OCI-M2 (cell line): Measurements from ENCODE around the gene SLC6A7.

ENCODE experiments used
- DNase-seq: peaks from one replicate; lab custom pipeline; 2025; ENCODE audit not compliant: unreplicated experiment; lab: John Stamatoyannopoulos, UW

Gene SLC6A7

DNA sequence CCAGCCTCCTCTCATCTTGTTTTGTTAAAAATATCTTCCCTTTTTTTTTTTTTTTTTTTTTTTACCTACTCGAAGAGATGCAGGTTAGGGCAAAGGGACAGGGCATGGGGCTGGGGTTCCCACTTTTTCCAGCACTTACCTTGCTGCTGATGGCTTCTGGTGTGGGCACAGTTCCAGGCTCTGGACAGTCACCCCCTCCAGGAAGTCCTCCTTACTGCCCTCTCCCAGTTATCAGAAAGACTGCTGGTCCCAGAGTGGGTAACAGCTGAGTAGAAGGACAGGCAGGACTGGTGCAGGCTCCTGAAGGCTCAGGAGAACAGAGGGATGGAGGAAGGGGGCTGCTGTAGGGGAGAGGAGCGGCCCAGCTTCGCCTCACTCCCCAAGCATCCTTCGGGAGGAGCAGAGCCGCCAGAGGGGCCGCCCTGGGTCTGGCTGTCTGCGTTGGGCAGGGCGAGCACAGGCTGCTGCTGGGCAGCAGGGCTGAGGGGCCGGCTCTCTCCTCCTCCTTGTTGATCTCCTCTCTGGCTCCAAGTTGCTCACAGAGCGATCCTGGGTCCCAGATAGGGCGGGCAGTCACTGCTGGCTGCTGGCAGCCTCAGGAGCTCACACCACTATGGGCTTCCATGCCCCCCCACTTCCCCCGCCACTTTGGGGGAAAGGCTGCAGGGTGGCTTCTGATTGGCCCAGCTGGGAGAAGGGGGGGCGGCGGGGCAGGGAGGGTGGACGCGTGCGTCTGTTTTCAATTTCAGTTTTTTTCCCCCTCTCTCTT, 34.4 kb upstream of the SLC6A7 start, which contains the start of gene PDGFRB:
PDGFRB (minus strand) TSS at position 588 of the 769 bp plus-strand sequence. CDS start 18,798 bp downstream, outside the sequence.
- DNase-seq, result no peak

DNA sequence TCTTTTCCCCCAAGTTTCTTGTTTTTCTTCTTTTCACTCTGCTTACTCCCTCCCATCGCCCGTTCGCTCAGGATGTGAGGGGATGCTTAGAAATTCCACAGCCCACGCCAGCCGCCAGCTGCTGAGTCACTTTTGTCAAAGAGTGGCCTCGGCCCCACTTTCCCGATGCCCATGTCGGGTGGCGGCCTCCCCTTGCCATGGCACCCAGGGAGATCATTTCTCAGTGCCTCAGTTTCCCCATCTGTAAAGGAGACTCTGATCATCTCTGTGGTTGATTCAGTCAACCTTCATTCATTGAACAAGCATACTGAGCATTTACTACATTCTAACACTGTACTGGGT, 33.9 kb upstream of the SLC6A7 start:
- DNase-seq, result no peak

DNA sequence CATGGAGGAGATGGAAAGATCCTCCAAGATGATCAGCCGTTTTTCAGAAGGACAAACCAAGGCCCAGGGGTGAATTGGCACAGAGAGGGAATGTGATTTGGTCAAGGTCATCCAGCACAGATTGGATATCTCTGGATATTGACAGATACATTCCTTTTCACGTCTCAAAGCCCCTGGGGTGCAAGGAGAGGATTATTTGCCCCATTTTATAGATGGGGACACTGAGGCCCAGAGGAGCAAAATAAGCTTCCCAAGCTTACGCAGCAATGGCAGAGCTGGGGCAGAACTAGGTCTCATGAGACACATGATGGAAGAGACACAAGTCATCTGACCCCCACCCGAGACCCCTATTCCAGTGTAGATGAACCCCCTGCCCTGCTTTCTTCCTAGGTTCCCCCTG, 33.3 kb upstream of the SLC6A7 start:
- no peak for DNase-seq

DNA sequence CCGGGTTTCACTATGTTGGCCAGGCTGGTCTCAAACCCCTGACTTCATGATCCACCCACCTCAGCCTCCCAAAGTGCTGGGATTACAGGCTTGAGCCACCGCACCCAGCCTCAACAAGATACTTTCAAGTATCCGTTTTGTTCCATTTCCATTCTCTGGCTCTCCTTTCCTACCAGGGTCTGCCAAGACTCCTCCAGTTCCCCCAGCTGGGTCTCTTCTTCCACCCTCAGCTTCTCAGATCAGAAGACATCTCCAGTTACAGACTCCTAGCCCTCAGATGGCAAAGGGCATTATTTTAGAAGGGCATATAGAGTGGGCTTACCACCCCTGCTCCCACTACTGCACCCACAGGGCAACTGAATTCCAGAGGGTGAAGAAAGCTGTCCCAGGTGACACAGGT, 32.7 kb upstream of the SLC6A7 start:
- no peak for DNase-seq

DNA sequence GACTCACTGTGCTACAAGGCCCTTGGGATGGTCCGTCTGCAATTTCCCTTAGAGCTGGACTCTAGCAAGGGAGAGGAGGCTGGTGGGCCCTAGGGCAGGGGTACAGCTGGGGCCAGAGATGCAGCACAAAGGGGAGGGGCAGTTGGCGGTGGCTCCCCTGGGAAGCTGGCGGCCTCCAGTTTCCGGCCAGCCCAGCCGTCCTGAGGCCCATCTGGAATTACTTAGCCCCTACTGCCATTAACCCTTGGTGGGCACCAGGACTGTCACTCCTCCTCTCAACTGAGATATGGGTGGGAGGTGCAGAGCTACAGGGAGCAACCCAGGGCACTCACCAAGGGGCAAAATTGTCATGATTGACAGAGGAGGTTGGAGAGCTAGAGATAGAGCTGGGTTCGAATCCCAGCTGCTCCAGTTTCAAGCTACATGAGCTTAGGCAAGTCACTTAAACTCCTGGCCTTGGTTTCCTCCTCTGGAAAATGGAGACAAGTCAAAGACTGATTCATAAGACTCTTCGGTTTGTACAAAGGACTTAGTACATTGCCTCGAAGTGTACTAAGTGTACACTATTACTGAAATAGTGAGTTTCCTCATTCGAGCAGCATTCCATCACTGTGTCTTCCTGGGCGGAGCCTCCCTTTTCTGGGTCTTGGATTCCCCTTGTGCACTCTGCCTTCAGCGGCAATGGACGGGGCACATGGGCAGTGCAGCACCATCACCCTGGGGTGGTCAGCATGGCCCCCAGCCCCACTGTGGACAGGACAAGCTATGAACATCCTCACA, 31.5 kb upstream of the SLC6A7 start:
- no peak for DNase-seq

DNA sequence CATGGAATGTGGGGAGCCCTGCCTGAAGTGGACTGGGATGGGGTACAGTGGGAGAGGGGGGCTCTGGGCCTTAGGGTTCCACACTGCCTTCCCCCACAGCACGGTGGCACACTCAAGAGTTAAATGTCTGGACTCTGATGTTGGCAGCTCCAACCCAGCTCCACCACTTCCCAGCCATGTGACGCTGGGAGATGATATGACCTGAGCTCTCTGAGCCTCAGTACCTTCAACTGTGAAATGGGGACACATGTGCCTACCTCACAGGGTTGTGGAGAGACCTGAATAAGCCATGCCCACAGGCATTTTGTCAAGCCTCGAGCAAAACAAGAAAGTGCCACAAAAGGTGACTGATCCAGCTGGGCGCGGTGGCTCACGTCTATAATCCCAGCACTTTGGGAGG, 30.8 kb upstream of the SLC6A7 start:
- DNase-seq, result no peak

DNA sequence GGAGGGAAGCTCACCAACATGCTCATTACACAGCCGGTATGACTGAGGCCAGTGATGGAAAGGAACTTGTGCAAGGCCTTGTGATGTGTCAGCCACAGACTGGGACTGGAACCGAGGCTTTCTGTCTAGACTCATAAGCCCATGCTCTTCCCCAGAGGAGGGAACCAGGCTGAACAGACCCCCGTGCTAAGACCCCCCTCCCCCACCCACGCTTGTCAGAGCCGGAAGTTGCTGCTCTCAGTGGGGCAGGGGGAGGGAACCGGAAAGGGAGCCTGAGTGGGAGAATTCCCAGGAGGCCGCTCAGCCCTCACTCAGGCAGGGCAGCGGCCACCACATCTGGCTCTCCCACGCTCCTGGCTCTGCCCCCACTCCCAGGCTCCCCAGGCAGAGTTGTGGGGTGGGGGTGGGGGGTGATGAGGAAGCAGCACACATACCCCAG, 30.1 kb upstream of the SLC6A7 start:
- no peak for DNase-seq

DNA sequence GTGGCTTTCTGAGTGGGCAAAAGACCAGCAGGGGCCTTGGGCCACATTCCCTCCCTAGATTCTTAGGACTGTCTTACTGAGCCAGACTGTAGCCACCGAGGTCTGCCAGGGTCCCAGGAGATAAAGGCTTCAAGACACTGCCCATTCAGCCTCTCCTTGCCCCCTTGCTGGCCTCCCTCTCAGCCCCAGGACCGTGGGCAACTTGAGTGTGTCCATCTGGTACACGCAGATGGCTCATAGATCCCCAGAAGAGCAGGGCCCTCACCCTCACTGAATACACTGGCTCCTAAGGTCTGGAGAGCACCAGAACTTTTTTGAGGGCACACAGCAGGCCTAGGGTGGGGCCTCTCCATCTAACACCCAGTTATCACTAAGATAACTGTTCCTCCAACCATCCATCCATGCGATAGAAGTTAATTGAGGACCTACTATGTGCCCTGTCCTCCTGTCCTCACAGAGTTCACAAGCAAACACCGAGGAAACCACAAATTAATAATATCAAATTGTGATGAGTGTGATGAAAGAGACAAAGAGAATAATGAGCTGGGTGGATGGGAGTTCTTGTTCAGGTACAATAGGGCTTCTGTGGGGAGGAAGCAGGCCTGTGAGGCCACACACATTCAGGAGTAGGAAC, 29.3 kb upstream of the SLC6A7 start:
- DNase-seq, result no peak

DNA sequence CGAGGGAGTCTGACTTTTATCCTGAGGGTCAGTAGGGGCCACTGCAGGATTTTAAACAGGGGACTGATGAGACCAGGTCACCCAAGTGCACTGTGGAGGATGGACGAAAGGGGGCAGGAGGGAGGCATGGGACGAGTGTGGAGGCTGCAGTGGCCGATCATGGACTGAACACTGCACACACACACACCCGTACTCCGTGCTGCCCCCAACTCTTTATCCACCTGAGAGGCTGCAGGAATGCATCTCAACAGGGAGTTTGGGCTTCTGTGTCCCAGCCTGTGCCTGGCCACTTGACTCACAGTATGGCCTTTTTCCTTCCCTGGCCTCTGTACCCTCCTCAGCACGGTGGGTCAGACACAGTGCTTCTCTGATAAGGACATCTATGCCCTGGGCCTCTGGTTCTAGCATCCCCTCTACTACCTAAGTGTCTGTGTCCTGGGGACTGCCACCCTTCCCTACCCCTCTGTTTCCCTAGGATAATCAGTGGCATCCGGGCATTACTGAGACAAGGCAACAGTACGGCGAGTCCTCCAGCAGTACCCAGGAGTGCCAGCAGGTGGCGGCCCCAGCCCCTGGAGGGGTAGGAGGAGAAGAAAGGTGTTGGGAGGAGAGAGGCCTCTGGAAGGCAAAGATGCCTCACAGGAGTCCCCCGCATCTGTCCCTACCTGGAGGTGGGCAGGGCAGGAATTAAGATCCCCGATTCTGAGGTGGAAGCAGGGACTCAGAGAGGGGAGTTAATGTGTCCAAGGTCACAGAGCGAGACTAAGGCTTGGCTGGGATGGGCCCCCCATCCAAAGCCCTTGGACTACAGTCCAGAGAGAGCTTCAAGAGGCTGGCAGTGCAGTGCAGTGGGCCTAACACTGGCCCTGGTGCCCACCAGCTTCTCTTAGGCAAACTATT, 28.4 kb upstream of the SLC6A7 start:
- peak; percentile 43 for DNase-seq

DNA sequence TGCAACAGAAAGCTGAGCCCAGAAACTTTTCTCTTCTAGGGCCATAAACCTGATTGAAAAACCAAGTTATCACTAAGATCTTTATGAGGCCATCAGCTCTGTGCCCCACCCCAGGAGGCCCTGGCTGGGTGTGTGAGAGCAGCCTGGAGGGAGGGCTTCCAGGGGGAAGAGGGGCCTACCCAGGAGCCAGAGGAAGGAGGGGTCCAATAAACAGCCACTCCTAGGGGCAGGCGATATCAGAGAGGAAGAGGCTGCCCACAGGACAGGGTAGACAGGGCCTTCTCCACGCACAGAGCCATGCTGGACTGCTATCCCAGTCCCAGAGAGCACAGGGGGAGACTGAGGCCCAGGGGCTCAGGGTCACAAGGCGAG, 27.7 kb upstream of the SLC6A7 start:
- DNase-seq, result no peak

DNA sequence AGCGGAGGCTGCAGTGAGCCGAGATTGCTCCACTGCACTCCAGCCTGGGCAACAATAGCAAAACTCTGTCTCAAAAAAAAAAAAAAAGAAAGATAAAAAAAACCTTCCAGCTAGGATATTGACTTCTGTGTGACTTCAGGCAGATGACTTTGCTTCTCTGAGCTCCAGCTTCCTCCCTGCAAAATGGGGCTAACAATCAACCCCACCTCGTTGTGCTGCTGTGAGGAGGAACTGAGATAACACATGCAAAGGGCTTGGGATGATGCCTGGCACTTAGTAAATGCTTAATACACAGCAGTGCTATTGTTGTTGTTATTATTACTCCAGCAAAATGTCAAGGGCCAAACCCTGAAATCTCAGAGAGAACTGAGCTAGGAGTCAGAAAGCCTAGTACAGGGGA, 26.8 kb upstream of the SLC6A7 start:
- no peak for DNase-seq

DNA sequence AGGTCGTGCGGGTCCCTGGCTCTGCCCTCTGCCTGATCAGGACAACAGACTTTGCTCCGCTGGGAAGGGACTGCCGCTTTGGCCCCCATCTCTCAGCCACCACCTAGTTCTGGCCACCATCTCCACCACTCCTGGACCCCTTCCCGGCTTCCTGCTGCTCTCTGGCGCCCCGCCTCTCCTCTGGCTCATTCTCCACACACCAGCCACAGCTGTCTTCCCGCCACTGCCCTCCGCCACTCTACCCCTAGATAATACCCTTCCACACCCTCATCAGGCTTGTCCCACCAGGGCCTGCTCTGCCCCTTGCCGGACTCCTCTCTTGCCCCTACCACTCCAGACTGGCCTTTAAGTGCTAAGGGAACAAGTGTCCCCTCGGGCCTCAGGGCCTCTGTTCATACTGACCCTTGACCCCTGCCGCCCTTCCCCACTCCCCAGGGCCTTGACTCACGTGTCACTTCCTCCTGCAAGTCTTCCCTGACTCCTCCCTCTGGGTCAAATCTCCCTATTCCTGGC, 26.3 kb upstream of the SLC6A7 start:
- no peak for DNase-seq

DNA sequence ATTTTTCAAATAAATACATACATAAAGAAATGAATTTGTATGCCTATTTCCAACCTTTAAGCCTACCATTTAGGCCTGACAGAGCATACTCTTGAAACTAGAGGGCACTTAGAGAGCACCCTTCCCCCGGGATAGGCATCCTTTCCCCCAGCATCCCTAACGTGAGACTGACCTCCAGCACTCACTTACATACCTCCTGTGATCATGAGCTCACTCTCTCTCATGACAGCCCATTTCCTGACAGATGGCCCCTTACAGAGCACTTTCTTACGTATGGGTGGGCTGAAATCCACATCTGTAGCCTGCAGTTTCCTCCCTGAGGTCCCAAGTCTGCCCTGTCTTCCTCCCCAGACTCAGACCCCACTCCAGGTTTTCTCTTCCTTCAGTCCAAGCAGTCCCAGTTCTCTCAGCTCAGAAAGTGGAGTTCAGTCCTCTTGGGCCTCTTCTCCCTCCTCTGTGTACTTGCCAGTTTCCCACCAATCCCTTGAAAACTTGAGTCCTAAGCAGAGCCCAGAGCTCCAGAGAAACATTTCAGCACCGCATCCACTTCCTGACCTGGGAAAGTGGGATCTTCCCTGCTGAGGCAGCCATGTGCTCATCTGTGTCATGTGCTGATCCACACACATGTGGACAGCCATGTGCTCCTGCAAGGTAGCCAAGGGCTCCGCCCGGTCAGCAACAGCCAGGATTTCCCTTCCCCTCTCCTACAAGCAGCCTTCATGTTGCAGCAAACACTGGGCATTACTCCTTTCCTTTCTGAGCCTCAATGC, 25.5 kb upstream of the SLC6A7 start:
- no peak for DNase-seq

DNA sequence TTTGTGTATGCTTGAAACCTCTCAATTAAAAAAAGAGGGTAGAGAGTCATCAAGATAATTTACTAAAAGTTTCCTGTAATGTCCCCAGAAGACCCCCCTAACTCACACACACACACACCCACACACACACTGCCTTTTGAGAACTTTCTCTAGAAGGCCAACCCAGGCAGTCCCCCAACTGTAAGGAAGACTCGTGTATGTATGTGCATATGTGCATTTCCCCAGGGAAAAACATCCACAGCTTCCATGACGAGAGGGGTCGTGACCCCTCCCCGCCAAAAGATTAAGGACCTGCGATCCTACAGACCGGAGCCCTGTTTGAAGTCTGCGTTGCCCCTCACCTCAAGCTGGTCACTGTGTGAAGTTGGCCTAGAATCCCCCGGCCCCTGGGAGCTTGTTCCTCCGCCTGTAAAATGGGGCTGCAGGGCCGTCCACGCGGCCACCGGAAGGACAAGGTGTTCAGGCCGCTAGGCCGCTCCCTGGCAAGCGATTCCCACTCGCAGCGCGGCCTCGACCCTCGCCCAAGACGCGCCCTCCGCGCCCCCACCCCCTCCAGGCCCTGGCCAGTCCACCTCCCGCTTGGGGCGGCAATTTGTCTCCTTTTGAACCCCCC, 23.7 kb upstream of the SLC6A7 start:
- DNase-seq, result no peak

DNA sequence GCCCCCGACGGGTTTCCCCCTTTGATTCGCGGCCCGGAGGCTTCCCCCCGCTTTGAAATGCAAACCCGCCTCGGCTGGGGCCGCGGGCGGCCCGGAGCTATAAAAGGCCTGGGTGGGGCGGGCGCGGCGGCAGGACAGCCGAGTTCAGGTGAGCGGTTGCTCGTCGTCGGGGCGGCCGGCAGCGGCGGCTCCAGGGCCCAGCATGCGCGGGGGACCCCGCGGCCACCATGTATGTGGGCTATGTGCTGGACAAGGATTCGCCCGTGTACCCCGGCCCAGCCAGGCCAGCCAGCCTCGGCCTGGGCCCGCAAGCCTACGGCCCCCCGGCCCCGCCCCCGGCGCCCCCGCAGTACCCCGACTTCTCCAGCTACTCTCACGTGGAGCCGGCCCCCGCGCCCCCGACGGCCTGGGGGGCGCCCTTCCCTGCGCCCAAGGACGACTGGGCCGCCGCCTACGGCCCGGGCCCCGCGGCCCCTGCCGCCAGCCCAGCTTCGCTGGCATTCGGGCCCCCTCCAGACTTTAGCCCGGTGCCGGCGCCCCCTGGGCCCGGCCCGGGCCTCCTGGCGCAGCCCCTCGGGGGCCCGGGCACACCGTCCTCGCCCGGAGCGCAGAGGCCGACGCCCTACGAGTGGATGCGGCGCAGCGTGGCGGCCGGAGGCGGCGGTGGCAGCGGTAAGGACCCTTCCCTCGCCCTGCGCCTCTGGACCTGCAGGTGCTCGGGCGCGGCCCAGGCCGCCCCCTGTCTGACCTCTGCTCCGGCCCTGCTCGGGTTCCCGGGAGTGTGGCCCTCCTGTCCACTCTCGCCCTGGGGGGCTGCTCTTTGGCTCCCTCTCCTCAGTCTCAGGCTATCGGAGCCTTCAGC, 23.0 kb upstream of the SLC6A7 start, which contains the start of gene CDX1:
CDX1 (plus strand) TSS at position 129 of the 862 bp plus-strand sequence; CDS start at position 228, 99 bp downstream.
- no peak for DNase-seq

DNA sequence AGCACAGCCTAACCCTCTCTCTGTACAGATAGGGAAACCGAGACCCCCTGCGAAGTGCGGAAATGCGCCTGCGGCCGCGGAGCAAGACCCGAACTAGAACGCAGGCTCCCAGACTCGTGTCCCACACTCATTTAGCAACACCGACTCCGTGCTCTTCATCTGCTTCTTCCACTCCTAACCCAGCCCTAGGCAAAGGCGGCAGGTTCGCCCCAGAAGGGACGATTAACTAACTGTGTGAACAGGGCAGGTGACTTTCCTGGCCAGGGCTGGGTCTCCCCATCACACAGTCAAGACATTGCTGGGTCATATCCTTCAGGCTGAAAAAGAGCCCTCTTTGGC, 22.4 kb upstream of the SLC6A7 start:
- DNase-seq, result no peak

DNA sequence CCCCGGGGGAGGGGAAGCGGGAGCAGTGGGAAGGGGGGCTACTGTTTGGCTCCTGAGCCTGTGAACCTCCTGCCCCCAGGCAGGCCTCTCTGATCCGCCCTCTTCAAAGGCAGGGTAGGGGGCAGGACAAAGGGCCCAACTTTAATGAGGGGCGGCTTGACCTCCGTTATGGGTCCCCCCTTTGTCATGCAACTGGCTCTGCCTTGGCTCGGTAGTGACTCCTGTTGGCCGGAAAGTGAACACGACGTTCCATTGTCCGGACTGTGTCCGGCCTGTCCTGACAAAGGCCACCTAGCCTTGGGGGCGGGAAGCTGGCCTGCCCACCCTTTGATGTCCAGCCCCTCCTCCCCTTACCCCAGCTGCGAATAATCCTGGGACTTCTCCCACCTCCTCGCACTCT, 22.0 kb upstream of the SLC6A7 start:
- DNase-seq, result no peak

DNA sequence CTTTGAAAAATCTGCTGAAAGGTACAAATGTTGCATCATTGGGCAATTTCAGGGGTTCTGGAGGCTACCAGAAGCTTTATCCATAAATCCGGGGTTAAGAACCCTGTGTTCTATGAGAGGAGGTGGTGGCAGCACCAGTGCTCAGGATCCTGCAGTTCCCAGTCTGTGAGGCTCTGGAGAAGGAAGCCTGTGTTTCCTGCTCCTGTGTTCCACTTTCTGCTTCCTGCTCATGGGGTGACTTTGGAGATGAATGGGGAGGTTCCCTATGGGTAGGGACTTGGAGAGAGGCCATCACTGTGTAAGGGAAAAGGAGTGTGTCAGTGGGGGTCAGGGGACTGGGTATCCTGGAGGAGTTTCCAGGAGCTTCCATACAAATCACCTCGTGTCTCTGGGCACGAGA, 21.0 kb upstream of the SLC6A7 start:
- no peak for DNase-seq

DNA sequence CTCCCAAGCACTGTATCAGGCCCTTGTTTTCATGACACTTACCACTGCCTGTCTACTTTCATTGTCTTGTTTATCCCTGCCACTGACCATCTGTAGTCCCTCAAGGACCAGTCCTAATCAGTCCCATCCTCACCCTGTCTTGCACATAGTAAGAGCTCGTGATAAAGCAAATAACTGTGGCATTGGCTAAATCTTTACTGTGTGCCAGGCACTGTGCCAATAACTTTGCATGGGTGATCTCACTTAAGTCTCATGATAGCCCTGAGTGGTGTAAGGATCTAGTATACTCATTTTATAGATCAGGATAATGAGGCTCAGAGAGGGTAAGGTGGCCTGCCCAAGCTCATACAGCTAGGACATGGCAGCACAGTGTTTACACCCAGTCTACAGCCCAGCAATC, 17.7 kb upstream of the SLC6A7 start:
- no peak for DNase-seq
